Panc1 (cell line): ENCODE results near the gene MAMLD1. TPM values are rescaled to one million over a fixed set of nuclear protein-coding genes. Genes with fewer than 3 reads are reported as not detected.

Experiments
- ATAC-seq: fragments of 200-7000 bp; cut with Tn5 transposase; 2 replicates; pipeline ENCODE4 v1.9.1; 2020; ENCODE audit warnings: mild to moderate bottlenecking, moderate library complexity
- BruUV-seq: library from RNA; stranded (reverse); fragments of 400-500 nt; replicated peaks from 2 replicates; lab custom pipeline; 2021; lab: Mats Ljungman, UMichigan
- CTCF ChIA-PET: fragments of 300-600 bp; sonication (Branson Sonifier 250); formaldehyde crosslinking; loops from one replicate; lab custom pipeline; 2022; ENCODE audit warnings: antibody characterized with exemption; lab: Charles Lee
- POLR2A ChIA-PET: fragments of 300-600 bp; sonication (Branson Sonifier 250); formaldehyde crosslinking; loops from one replicate; lab custom pipeline; 2022; ENCODE audit warnings: antibody characterized with exemption; lab: Charles Lee
- DNase-seq: peaks from one replicate; pipeline ENCODE4 v3.0.0-alpha.2; 2010; ENCODE audit warnings: low read depth, low spot score
- H3K27ac ChIP-seq: 2 replicates; pipeline ENCODE4 v1.5.1; 2011; ENCODE audit warnings: mild to moderate bottlenecking, low read length, inconsistent platforms
- H3K27me3 ChIP-seq: fragments of 200-500 bp; sonication (Bioruptor generic); 2 replicates; pipeline ENCODE4 v1.6.0; 2014; ENCODE audit warnings: low read length, inconsistent platforms; ENCODE audit not compliant: control insufficient read depth, insufficient read depth
- H3K36me3 ChIP-seq: fragments of 200-500 bp; sonication (Bioruptor generic); 2 replicates; pipeline ENCODE4 v1.5.1; 2014; ENCODE audit warnings: inconsistent platforms, mild to moderate bottlenecking, low read length, moderate library complexity; ENCODE audit not compliant: control insufficient read depth, insufficient read depth
- H3K4me1 ChIP-seq: 2 replicates; pipeline ENCODE4 v1.5.1; 2011; ENCODE audit warnings: inconsistent platforms, mild to moderate bottlenecking, low read length, moderate library complexity; ENCODE audit not compliant: control insufficient read depth, insufficient read depth
- H3K4me3 ChIP-seq, 2 experiments: 2 replicates each; pipeline ENCODE4 v1.5.1; 2011 to 2012; ENCODE audit warnings: low read depth in 2 of 2, low read length in 2 of 2, mild to moderate bottlenecking in 2 of 2, inconsistent platforms in 1 of 2, moderate library complexity in 1 of 2
- H3K9me3 ChIP-seq: fragments of 200-500 bp; sonication (Bioruptor generic); 2 replicates; pipeline ENCODE4 v1.5.1; 2014; ENCODE audit warnings: low read depth, mild to moderate bottlenecking, inconsistent platforms, low read length, moderate library complexity; ENCODE audit not compliant: control insufficient read depth, insufficient read depth
- POLR2AphosphoS5 ChIP-seq: IDR thresholded peaks from 2 replicates; pipeline ENCODE4 v1.6.1; 2012; ENCODE audit warnings: mild to moderate bottlenecking, low read depth, low read length, moderate library complexity
- SIN3A ChIP-seq: IDR thresholded peaks from 2 replicates; pipeline ENCODE4 v1.6.1; 2012; ENCODE audit warnings: low read depth, mild to moderate bottlenecking, low read length, moderate library complexity, borderline replicate concordance; ENCODE audit not compliant: insufficient read depth
- TCF7L2 ChIP-seq: IDR thresholded peaks from 2 replicates; pipeline ENCODE4 v1.6.1; 2011; ENCODE audit warnings: mild to moderate bottlenecking, low read depth, low read length, inconsistent platforms
- in situ Hi-C: cut with HindIII; loops from 2 replicates; pipeline ENCODE4 v1.10.0; 2016; ENCODE audit warnings: low sequenced_read_pairs, low pct_unique_long_range_greater_than_20kb
- intact Hi-C: fragments of 100-400 bp; cut with micrococcal nuclease; formaldehyde crosslinking; loops from one replicate; pipeline ENCODE4 v1.10.0; 2022; ENCODE audit not compliant: unreplicated experiment
- total RNA-seq: library from RNA; stranded (reverse); gene quantifications from one replicate; pipeline ENCODE4 v1.2.1, GENCODE V29; 2021; ENCODE audit not compliant: unreplicated experiment
- TF ChIP-seq, protein P1 (sequence below), 2 experiments: IDR thresholded peaks; 2 replicates each; pipeline ENCODE4 v1.6.1; 2011 to 2012; ENCODE audit warnings: low read depth in 2 of 2, control low read depth in 1 of 2, low read length in 1 of 2, mild to moderate bottlenecking in 1 of 2, moderate library complexity in 1 of 2; ENCODE audit not compliant: insufficient read depth in 1 of 2
- TF ChIP-seq, protein P2 (sequence below): fragments of 450-650 bp; IDR thresholded peaks from 2 replicates; pipeline ENCODE4 v1.5.1; 2017; ENCODE audit warnings: mild to moderate bottlenecking

The MAMLD1 gene
- total RNA-seq, 1 experiment from 2014 or later: 2.1 TPM

GRCh38 chrX:150508451-150509367 is 145.6 kb downstream of the MAMLD1 start:
- no TSS peak for BruUV-seq
- ATAC-seq: no peak
- in situ Hi-C loops: no loop called here
- no peak overlapping the region for H3K27ac ChIP-seq
- intact Hi-C loops: no loop called here
- ChIA-PET POLR2A (no interaction called here), CTCF (no interaction called here)
- H3K36me3 ChIP-seq: no peaks in the 10 kb centered on the region
- no peaks in the 10 kb centered on the region for H3K9me3 ChIP-seq
- DNase-seq: no peak
- no peak overlapping the region for H3K4me3 ChIP-seq
- TF ChIP-seq POLR2AphosphoS5: no peak
- no peak for TF ChIP-seq TCF7L2
- no peak for TF ChIP-seq SIN3A
- TF ChIP-seq, protein P1, sequence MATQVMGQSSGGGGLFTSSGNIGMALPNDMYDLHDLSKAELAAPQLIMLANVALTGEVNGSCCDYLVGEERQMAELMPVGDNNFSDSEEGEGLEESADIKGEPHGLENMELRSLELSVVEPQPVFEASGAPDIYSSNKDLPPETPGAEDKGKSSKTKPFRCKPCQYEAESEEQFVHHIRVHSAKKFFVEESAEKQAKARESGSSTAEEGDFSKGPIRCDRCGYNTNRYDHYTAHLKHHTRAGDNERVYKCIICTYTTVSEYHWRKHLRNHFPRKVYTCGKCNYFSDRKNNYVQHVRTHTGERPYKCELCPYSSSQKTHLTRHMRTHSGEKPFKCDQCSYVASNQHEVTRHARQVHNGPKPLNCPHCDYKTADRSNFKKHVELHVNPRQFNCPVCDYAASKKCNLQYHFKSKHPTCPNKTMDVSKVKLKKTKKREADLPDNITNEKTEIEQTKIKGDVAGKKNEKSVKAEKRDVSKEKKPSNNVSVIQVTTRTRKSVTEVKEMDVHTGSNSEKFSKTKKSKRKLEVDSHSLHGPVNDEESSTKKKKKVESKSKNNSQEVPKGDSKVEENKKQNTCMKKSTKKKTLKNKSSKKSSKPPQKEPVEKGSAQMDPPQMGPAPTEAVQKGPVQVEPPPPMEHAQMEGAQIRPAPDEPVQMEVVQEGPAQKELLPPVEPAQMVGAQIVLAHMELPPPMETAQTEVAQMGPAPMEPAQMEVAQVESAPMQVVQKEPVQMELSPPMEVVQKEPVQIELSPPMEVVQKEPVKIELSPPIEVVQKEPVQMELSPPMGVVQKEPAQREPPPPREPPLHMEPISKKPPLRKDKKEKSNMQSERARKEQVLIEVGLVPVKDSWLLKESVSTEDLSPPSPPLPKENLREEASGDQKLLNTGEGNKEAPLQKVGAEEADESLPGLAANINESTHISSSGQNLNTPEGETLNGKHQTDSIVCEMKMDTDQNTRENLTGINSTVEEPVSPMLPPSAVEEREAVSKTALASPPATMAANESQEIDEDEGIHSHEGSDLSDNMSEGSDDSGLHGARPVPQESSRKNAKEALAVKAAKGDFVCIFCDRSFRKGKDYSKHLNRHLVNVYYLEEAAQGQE (IDR thresholded peaks at IDR 0.05; ENCODE audit: insufficient read depth in 1 of 2, low read depth in 2 of 2, low read length in 1 of 2): no peak
- TF ChIP-seq, protein P2, sequence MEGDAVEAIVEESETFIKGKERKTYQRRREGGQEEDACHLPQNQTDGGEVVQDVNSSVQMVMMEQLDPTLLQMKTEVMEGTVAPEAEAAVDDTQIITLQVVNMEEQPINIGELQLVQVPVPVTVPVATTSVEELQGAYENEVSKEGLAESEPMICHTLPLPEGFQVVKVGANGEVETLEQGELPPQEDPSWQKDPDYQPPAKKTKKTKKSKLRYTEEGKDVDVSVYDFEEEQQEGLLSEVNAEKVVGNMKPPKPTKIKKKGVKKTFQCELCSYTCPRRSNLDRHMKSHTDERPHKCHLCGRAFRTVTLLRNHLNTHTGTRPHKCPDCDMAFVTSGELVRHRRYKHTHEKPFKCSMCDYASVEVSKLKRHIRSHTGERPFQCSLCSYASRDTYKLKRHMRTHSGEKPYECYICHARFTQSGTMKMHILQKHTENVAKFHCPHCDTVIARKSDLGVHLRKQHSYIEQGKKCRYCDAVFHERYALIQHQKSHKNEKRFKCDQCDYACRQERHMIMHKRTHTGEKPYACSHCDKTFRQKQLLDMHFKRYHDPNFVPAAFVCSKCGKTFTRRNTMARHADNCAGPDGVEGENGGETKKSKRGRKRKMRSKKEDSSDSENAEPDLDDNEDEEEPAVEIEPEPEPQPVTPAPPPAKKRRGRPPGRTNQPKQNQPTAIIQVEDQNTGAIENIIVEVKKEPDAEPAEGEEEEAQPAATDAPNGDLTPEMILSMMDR: no peak
- no peaks in the 10 kb centered on the region for H3K4me1 ChIP-seq
- no peaks in the 10 kb centered on the region for H3K27me3 ChIP-seq

DNA sequence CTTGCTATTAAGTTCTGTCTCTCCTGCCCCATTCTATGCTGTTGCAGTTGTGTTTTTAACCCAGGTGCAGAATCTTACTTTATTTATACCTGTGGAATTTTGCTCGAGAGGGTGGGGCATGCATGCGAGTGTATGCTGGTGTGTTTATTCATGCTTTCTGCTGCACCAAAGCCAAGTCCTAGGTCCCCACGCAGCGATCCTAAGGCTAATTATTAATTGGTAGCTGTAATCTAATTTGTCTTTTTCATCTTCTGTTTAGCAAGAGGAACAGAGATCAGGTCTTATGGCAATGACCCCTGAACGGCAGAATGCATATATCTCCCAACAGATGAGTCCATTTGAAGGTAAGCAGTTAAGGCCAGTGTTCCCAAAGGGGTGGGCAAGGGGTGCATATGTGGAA is 146.6 kb downstream of the MAMLD1 start:
- Histone ChIP-seq H3K27me3 (no peaks in the 10 kb centered on the region), H3K4me3 (no peak overlapping the region), H3K9me3 (no peaks in the 10 kb centered on the region), H3K27ac (no peak overlapping the region), H3K4me1 (no peaks in the 10 kb centered on the region), H3K36me3 (no peaks in the 10 kb centered on the region)
- no peak for ATAC-seq
- intact Hi-C loops: no loop called here
- DNase-seq: no peak
- no TSS peak for BruUV-seq
- ChIA-PET CTCF (no interaction called here), POLR2A (no interaction called here)
- no peak for TF ChIP-seq SIN3A
- no peak for TF ChIP-seq TCF7L2
- TF ChIP-seq, protein P1 (IDR thresholded peaks at IDR 0.05; ENCODE audit: insufficient read depth in 1 of 2, low read depth in 2 of 2, low read length in 1 of 2): no peak
- TF ChIP-seq POLR2AphosphoS5: no peak
- TF ChIP-seq, protein P2: no peak
- in situ Hi-C loops: no loop called here
